Retinal pigment epithelial cell (primary cell): ENCODE results near the gene KDM6B.

ENCODE experiments used
- DNase-seq: peaks from one replicate; pipeline ENCODE4 v3.0.0-alpha.2; 2010; ENCODE audit warnings: low read depth
- H3K4me3 ChIP-seq: 2 replicates; pipeline ENCODE4 v1.5.1; 2011; ENCODE audit warnings: mild to moderate bottlenecking, low read length, control low read depth, moderate library complexity
- TF ChIP-seq, protein P1 (sequence below): conservative IDR thresholded peaks from 2 replicates; pipeline ENCODE4 v1.5.1; 2011; ENCODE audit warnings: low read depth, low read length, control low read depth, inconsistent platforms

KDM6B gene

DNA sequence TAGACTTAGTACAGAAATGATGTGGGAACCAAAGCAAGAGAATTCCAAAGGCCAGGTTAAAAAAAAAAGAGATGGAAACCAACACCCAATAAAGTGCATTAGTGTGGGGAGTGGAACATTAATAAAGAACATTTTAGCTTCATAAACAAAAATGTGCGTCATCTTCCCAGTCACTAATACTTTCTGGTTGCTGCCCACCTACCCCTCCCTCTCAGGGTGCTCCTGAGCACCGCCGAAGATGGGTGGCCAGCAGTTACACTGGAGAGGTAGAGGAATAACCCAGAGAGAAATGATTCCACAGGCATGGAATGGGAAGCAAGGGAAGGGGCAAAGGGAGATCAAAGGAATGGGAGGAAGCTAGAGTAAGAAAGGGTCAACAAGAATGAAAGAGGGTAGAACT lies 48.6 kb downstream of the KDM6B start:
- DNase-seq: no peak
- no peak overlapping the region for H3K4me3 ChIP-seq
- TF ChIP-seq, protein P1, sequence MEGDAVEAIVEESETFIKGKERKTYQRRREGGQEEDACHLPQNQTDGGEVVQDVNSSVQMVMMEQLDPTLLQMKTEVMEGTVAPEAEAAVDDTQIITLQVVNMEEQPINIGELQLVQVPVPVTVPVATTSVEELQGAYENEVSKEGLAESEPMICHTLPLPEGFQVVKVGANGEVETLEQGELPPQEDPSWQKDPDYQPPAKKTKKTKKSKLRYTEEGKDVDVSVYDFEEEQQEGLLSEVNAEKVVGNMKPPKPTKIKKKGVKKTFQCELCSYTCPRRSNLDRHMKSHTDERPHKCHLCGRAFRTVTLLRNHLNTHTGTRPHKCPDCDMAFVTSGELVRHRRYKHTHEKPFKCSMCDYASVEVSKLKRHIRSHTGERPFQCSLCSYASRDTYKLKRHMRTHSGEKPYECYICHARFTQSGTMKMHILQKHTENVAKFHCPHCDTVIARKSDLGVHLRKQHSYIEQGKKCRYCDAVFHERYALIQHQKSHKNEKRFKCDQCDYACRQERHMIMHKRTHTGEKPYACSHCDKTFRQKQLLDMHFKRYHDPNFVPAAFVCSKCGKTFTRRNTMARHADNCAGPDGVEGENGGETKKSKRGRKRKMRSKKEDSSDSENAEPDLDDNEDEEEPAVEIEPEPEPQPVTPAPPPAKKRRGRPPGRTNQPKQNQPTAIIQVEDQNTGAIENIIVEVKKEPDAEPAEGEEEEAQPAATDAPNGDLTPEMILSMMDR: no peak
